Urinary bladder (tissue), 4 donors: ENCODE results near the gene OPN1SW. TPM values are rescaled to one million over a fixed set of nuclear protein-coding genes. Genes with fewer than 3 reads are reported as not detected.

ENCODE experiments used
- DNase-seq: peaks from one replicate; pipeline ENCODE4 v3.0.0-alpha.2; 2015; ENCODE audit errors: extremely low spot score
- H3K27ac ChIP-seq: one replicate; pipeline ENCODE4 v1.5.1; 2013; ENCODE audit warnings: low read depth, mild to moderate bottlenecking, moderate library complexity
- H3K36me3 ChIP-seq: one replicate; pipeline ENCODE4 v1.6.1; 2013; ENCODE audit warnings: mild to moderate bottlenecking, moderate library complexity; ENCODE audit not compliant: insufficient read depth
- H3K4me1 ChIP-seq: one replicate; pipeline ENCODE4 v1.6.1; 2013; ENCODE audit warnings: mild to moderate bottlenecking, moderate library complexity; ENCODE audit not compliant: insufficient read depth
- H3K4me3 ChIP-seq: one replicate; pipeline ENCODE4 v1.5.1; 2013; ENCODE audit warnings: low read depth, low read length
- WGBS: extraction: QIAGEN DNeasy Blood & Tissue Kit; methylation state at CpG from one replicate; pipeline ENCODE4 v1.1.7; 2013; 5-methylcytosine and 5-hydroxymethylcytosine counted together
- polyA plus RNA-seq: library from polyadenylated mRNA; stranded (reverse); fragments of 200-250 nt; gene quantifications from one replicate; pipeline ENCODE4 v1.2.3, GENCODE V29; 2013
- small RNA-seq: library from RNA; depleted of rRNA; stranded (forward); fragments of <200 nt; gene quantifications from one replicate; pipeline ENCODE3, GENCODE V24; 2014
- total RNA-seq: library from RNA; depleted of rRNA; stranded (reverse); fragments of >200 nt; gene quantifications from one replicate; pipeline ENCODE4 v1.2.3, GENCODE V29; 2014
- donor health status: healthy with polysubstance abuse.
- donor health status: healthy.

The OPN1SW gene
- total and polyA plus RNA-seq, 2 donors, result not detected

DNA sequence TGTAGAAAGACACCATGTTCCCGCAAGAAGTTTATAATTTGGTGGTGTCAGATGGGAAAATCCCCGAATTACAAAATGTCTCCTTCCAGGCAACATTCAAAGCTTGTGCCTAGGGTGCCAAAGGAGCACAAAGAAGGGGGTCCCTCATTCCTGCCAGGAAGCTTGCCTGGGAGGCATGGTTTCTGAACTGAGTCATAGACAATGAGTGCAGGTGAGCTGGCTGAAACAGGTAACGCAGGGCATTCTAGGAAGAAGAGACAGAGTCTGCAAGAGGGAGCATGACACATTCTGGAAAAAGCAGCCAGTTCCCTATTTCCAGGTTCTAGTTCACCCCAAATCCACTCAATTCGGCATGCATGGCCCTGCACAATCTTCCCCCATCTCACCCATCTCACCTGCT lies 48.4 kb downstream of the OPN1SW start:
- no peak for DNase-seq
- H3K4me3 ChIP-seq, result no peak overlapping the region
- no peaks in the 10 kb centered on the region for H3K4me1 ChIP-seq
- 92% methylated on average over 4 of the region's 4 CpGs for WGBS
- H3K27ac ChIP-seq, result no peak overlapping the region
- no peaks in the 10 kb centered on the region for H3K36me3 ChIP-seq

- no peaks in the 10 kb centered on the region for H3K4me1 ChIP-seq
- no peak overlapping the region for H3K27ac ChIP-seq
- H3K4me3 ChIP-seq, result no peak overlapping the region
- no peaks in the 10 kb centered on the region for H3K36me3 ChIP-seq
- WGBS, result 21% methylated on average over 1 of the region's 1 CpG
- no peak for DNase-seq
Measured at GRCh38 chr7:128726737-128727072, 48.9 kb downstream of the OPN1SW start.

DNA sequence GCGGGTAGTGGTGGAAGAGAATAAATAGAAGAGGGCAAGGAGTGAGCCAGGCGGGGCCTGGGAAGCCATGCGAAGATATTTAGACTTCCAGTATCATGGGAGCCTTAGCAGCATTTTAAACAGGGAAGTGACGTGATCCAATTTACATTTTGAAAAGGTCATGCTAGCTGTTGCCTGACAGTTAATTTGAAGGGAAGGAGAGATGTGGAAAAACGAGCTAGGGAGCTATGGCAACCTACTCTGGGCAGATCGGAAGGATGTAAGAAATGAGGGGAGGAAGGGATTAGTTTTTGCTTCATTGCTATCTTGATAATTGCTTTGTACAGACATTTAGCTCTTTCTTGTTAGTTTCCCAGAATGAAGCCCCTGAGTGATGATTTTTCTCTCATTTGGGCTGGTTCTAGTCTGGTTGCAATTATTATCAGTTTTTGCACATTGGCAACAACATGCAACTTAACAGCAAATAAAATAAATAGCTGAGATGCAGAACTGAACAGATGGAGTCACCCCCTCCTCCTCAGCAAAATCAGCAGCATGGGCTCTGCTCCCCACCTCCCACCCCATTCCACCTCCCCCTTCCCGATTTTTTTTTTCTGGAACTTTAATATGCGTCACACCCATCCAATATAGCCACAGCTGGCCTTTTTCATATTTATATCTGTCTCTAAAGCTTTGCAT lies 49.4 kb downstream of the OPN1SW start:
- DNase-seq, result no peak
- WGBS, result 64% methylated on average over 8 of the region's 8 CpGs
- Histone ChIP-seq H3K4me1 (no peaks in the 10 kb centered on the region), H3K36me3 (no peaks in the 10 kb centered on the region), H3K27ac (no peak overlapping the region), H3K4me3 (no peak overlapping the region)

DNA sequence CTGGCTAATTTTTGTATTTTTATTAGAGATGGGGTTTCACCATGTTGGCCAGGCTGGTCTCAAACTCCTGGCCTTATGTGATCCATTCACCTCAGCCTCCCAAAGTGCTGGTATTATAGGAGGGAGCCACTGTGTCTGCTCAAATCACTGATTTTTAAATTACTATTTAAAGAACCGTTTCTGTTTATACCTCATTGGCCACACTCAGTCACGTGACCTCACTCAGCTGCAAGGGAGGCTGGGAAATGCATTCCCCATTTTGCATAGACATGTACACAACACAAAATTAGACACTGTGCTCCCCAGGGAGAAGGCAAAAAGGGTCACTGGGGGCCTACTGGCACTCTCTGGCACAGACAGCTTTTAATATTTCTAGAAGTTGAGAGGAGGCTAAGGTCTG lies 50.1 kb downstream of the OPN1SW start:
- H3K27ac ChIP-seq, result no peak overlapping the region
- no peak for DNase-seq
- no peaks in the 10 kb centered on the region for H3K4me1 ChIP-seq
- H3K36me3 ChIP-seq, result no peaks in the 10 kb centered on the region
- WGBS, result 92% methylated on average over 2 of the region's 2 CpGs
- H3K4me3 ChIP-seq, result no peak overlapping the region

- Histone ChIP-seq H3K27ac (no peak overlapping the region), H3K4me3 (no peak overlapping the region), H3K36me3 (no peaks in the 10 kb centered on the region), H3K4me1 (no peaks in the 10 kb centered on the region)
- DNase-seq, result no peak
- WGBS, result 93% methylated on average over 5 of the region's 5 CpGs
Measured at GRCh38 chr7:128724743-128725142, 50.9 kb downstream of the OPN1SW start.

Small RNA genes lying within 50 kb of the gene (small RNA-seq; reads per million reads assigned to genes)
- gene RN7SL81P, result not detected

Other genes starting within 250 kb of the OPN1SW start
- 0.79 TPM for gene GARIN1A, start 103.5 kb downstream of the OPN1SW start, total RNA-seq
- 0.44 TPM for gene GARIN1A, start 103.5 kb downstream of the OPN1SW start, polyA plus RNA-seq
- 345 TPM for gene CALU, start 36.4 kb downstream of the OPN1SW start, total RNA-seq
- gene CALU, start 36.4 kb downstream of the OPN1SW start, polyA plus RNA-seq, result 173 TPM
- gene CCDC136, start 16.2 kb upstream of the OPN1SW start, total RNA-seq, result 18.4 TPM
- gene CCDC136, start 16.2 kb upstream of the OPN1SW start, polyA plus RNA-seq, result 27.3 TPM
- gene FLNC, start 54.6 kb upstream of the OPN1SW start, total RNA-seq, result 136 TPM
- gene FLNC, start 54.6 kb upstream of the OPN1SW start, polyA plus RNA-seq, result 336 TPM
- 38.2 TPM for gene ATP6V1F, start 87.1 kb upstream of the OPN1SW start, total RNA-seq
- 183 TPM for gene ATP6V1F, start 87.1 kb upstream of the OPN1SW start, polyA plus RNA-seq
- gene KCP, start 134.9 kb upstream of the OPN1SW start, total RNA-seq, result 1.4 TPM
- gene KCP, start 134.9 kb upstream of the OPN1SW start, polyA plus RNA-seq, result 0.42 TPM
- 5.3 TPM for gene IRF5, start 162.1 kb upstream of the OPN1SW start, total RNA-seq
- gene IRF5, start 162.1 kb upstream of the OPN1SW start, polyA plus RNA-seq, result 5.0 TPM